ENCODE data around the gene TMEM43. TPM values are rescaled to one million over a fixed set of nuclear protein-coding genes. Genes with fewer than 3 reads are reported as not detected.

TMEM43 gene
- polyA plus RNA-seq, 1 donor (not counting 4 experiments of a cell fraction or from before 2014, with no cell fraction given) = 111 TPM

GRCh38 chr3:14121859-14122258 is 3.0 kb upstream of the TMEM43 start:
- H3K4me1 ChIP-seq (ENCODE audit: control insufficient read depth, extremely low read depth, insufficient read depth, low read length) = peaks cover 38% of the 10 kb centered on the region
- H3K27me3 ChIP-seq (ENCODE audit: control insufficient read depth, extremely low read depth, insufficient read depth, low read length) = no peaks in the 10 kb centered on the region
- peak overlapping the region; percentile 74 for H3K4me2 ChIP-seq (ENCODE audit: control insufficient read depth, extremely low read depth, insufficient read depth, low read depth, low read length)
- H3K27ac ChIP-seq (ENCODE audit: control insufficient read depth, insufficient read depth, low read length) = no peak overlapping the region
- no peaks in the 10 kb centered on the region for H3K9me1 ChIP-seq (ENCODE audit: control insufficient read depth, extremely low read depth, insufficient read depth, low read length)
- dilution Hi-C loops (cut with MboI; ENCODE audit: extremely low pct_ligation_motif_present, low sequenced_read_pairs) = no loop called here
- FAIRE-seq (no peak), DNase-seq (ENCODE audit: low read depth, low spot score) (no peak)
- H4K20me1 ChIP-seq (ENCODE audit: control insufficient read depth, extremely low read depth, insufficient read depth, low read length) = peaks cover 10% of the 10 kb centered on the region
- TF ChIP-seq EZH2 (IDR thresholded peaks at IDR 0.05; ENCODE audit: low read length) = no peak
- TF ChIP-seq, protein P1, sequence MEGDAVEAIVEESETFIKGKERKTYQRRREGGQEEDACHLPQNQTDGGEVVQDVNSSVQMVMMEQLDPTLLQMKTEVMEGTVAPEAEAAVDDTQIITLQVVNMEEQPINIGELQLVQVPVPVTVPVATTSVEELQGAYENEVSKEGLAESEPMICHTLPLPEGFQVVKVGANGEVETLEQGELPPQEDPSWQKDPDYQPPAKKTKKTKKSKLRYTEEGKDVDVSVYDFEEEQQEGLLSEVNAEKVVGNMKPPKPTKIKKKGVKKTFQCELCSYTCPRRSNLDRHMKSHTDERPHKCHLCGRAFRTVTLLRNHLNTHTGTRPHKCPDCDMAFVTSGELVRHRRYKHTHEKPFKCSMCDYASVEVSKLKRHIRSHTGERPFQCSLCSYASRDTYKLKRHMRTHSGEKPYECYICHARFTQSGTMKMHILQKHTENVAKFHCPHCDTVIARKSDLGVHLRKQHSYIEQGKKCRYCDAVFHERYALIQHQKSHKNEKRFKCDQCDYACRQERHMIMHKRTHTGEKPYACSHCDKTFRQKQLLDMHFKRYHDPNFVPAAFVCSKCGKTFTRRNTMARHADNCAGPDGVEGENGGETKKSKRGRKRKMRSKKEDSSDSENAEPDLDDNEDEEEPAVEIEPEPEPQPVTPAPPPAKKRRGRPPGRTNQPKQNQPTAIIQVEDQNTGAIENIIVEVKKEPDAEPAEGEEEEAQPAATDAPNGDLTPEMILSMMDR (optimal IDR thresholded peaks at IDR 0.05 in 1 of 3, IDR thresholded peaks at IDR 0.05 in 1 of 3, conservative IDR thresholded peaks at IDR 0.05 in 1 of 3; ENCODE audit: extremely low read depth in 1 of 3, insufficient read depth in 2 of 3, low read length in 3 of 3) = no peak
- no peak overlapping the region for H3K9ac ChIP-seq (ENCODE audit: control insufficient read depth, extremely low read depth, insufficient read depth, low read length)
- no peak overlapping the region for H2AFZ ChIP-seq (ENCODE audit: control insufficient read depth, low read length)
- no peak overlapping the region for H3K4me3 ChIP-seq (ENCODE audit: control insufficient read depth in 2 of 3, extremely low read depth in 1 of 3, insufficient read depth in 2 of 3, low read depth in 1 of 3, low read length in 3 of 3)
- no peaks in the 10 kb centered on the region for H3K9me3 ChIP-seq (ENCODE audit: control insufficient read depth, low read depth, low read length)
- peaks cover 9 to 19% of the 10 kb centered on the region in 2 experiments for H3K36me3 ChIP-seq (ENCODE audit: control insufficient read depth in 2 of 2, extremely low read depth in 1 of 2, insufficient read depth in 2 of 2, low read length in 2 of 2)
- peaks cover 54% of the 10 kb centered on the region for H3K79me2 ChIP-seq (ENCODE audit: control insufficient read depth, insufficient read depth, low read length)

DNA sequence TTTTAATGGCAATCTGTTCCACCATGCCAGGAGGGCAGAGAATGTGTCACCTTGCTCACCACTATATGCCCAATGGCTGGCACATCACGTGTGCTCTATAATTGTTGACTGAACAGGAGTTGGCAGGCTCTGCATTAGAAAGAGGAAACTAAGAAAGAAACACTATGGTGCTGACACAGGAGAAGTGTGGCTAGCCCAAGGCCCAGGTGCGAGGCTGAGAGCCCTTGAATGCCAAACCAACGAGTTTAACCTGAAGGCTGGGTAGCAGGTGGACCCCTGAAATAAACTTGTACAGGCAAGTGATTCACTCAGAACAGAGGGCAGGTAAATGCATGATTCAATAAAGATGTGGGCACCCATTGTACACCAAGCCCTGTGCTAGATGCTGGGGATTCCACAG is 2.6 kb upstream of the TMEM43 start:
- peak overlapping the region; percentile 74 for H3K4me2 ChIP-seq (ENCODE audit: control insufficient read depth, extremely low read depth, insufficient read depth, low read depth, low read length)
- H3K4me3 ChIP-seq (ENCODE audit: control insufficient read depth in 2 of 3, extremely low read depth in 1 of 3, insufficient read depth in 2 of 3, low read depth in 1 of 3, low read length in 3 of 3) = no peak overlapping the region
- no peak for FAIRE-seq
- peaks cover 11 to 20% of the 10 kb centered on the region in 2 experiments for H3K36me3 ChIP-seq (ENCODE audit: control insufficient read depth in 2 of 2, extremely low read depth in 1 of 2, insufficient read depth in 2 of 2, low read length in 2 of 2)
- no peaks in the 10 kb centered on the region for H3K9me1 ChIP-seq (ENCODE audit: control insufficient read depth, extremely low read depth, insufficient read depth, low read length)
- H3K4me1 ChIP-seq (ENCODE audit: control insufficient read depth, extremely low read depth, insufficient read depth, low read length) = peaks cover 42% of the 10 kb centered on the region
- H2AFZ ChIP-seq (ENCODE audit: control insufficient read depth, low read length) = no peak overlapping the region
- H3K9me3 ChIP-seq (ENCODE audit: control insufficient read depth, low read depth, low read length) = no peaks in the 10 kb centered on the region
- no peak overlapping the region for H3K9ac ChIP-seq (ENCODE audit: control insufficient read depth, extremely low read depth, insufficient read depth, low read length)
- dilution Hi-C loops (cut with MboI; ENCODE audit: extremely low pct_ligation_motif_present, low sequenced_read_pairs) = no loop called here
- H3K27me3 ChIP-seq (ENCODE audit: control insufficient read depth, extremely low read depth, insufficient read depth, low read length) = no peaks in the 10 kb centered on the region
- peaks cover 58% of the 10 kb centered on the region for H3K79me2 ChIP-seq (ENCODE audit: control insufficient read depth, insufficient read depth, low read length)
- no peak overlapping the region for H3K27ac ChIP-seq (ENCODE audit: control insufficient read depth, insufficient read depth, low read length)
- no peak for DNase-seq (ENCODE audit: low read depth, low spot score)
- peaks cover 15% of the 10 kb centered on the region for H4K20me1 ChIP-seq (ENCODE audit: control insufficient read depth, extremely low read depth, insufficient read depth, low read length)
- TF ChIP-seq EZH2 (IDR thresholded peaks at IDR 0.05; ENCODE audit: low read length) = no peak
- TF ChIP-seq, protein P1 (optimal IDR thresholded peaks at IDR 0.05 in 1 of 3, IDR thresholded peaks at IDR 0.05 in 1 of 3, conservative IDR thresholded peaks at IDR 0.05 in 1 of 3; ENCODE audit: extremely low read depth in 1 of 3, insufficient read depth in 2 of 3, low read length in 3 of 3) = no peak

Data from keratinocyte (primary cell).